BJ (cell line): Measurements from ENCODE around the gene MEIOB. TPM values are rescaled to one million over a fixed set of nuclear protein-coding genes. Genes with fewer than 3 reads are reported as not detected.
A peak's percentile ranks its signal among the peaks of the same experiment; 100 is the strongest.

Experiments used
- CTCF ChIA-PET: fragments of 350-600 bp; formaldehyde crosslinking; extraction: SDS; loops from one replicate; lab custom pipeline; 2021; ENCODE audit warnings: antibody characterized with exemption, inconsistent platforms; lab: Yijun Ruan, JAX
- POLR2A ChIA-PET: fragments of 300-600 bp; sonication (Branson Sonifier 250); formaldehyde crosslinking; extraction: SDS; loops from one replicate; lab custom pipeline; 2021; ENCODE audit warnings: antibody characterized with exemption; lab: Charles Lee
- DNase-seq: peaks from one replicate; pipeline ENCODE4 v3.0.0-alpha.2; 2011; ENCODE audit warnings: low read depth
- H3K27me3 ChIP-seq: 2 replicates; pipeline ENCODE4 v1.6.0; 2011; ENCODE audit warnings: low read length; ENCODE audit not compliant: control insufficient read depth, insufficient read depth
- H3K36me3 ChIP-seq: 2 replicates; pipeline ENCODE4 v1.5.1; 2011; ENCODE audit warnings: low read length; ENCODE audit not compliant: control insufficient read depth, insufficient read depth
- H3K4me3 ChIP-seq: 2 replicates; pipeline ENCODE4 v1.5.1; 2011; ENCODE audit warnings: low read depth, mild to moderate bottlenecking, control low read depth, low read length
- CTCF ChIP-seq: IDR thresholded peaks from 2 replicates; pipeline ENCODE4 v1.5.1; 2011; ENCODE audit warnings: low read depth, mild to moderate bottlenecking, control low read depth, inconsistent platforms, low read length, moderate library complexity; ENCODE audit not compliant: insufficient read depth
- polyA plus RNA-seq: library from polyadenylated mRNA; depleted of rRNA; stranded (reverse); fragments of >200 nt; gene quantifications from 2 replicates; pipeline ENCODE4 v1.2.3, GENCODE V29; 2011

The MEIOB gene
- polyA plus RNA-seq, 1 experiment, result 0.28 TPM

- ChIA-PET CTCF (interaction anchor here (1.3 to 1.9 kb wide), 2 partner anchors 15 to 123 kb away, joined by 3 to 5 read pairs; partner anchors contain the start of gene MAPK8IP3), POLR2A (no interaction called here)
- 0 out of 2 replicates have a peak overlapping the region, but pooled peaks have one; percentile 7 for H3K4me3 ChIP-seq
- no peaks in the 10 kb centered on the region for H3K27me3 ChIP-seq
- DNase-seq, result no peak
- H3K36me3 ChIP-seq, result no peaks in the 10 kb centered on the region
- TF ChIP-seq CTCF, result no peak
Measured at GRCh38 chr16:1828645-1829410, 43.1 kb downstream of the MEIOB start.

- H3K4me3 ChIP-seq, result peak within 1 kb of the TSS; percentile 76
- H3K27me3 ChIP-seq, result no peaks in the 10 kb centered on the region
- peaks cover 3% of the 10 kb centered on the region; the same call in 1 of the 2 replicates for H3K36me3 ChIP-seq
- peak; percentile 76 for DNase-seq
- TF ChIP-seq CTCF, result no peak
- ChIA-PET CTCF (no interaction called here), POLR2A (interaction anchor here (0.6 to 1.1 kb wide), 3 partner anchors 12 to 329 kb away, joined by 3 to 4 read pairs (median 3); partner anchors contain the start of gene RPS2)
Measured at GRCh38 chr16:1826691-1827573, 45.0 kb downstream of the MEIOB start, which contains the start of the genes FAHD1 and HAGH. Gene FAHD1, plus strand, starts transcription at chr16:1827206. Its CDS starts 33 bp downstream, at chr16:1827239. Gene HAGH, minus strand, starts transcription at chr16:1826825. Its CDS starts 38 bp downstream, at chr16:1826787.

- Histone ChIP-seq H3K27me3 (no peaks in the 10 kb centered on the region), H3K36me3 (peaks cover 5% of the 10 kb centered on the region; the same call in 1 of the 2 replicates), H3K4me3 (peak overlapping the region; percentile 76)
- no peak for DNase-seq
- ChIA-PET POLR2A (no interaction called here), CTCF (interaction anchor here (4.0 kb wide), 1 partner anchor 13 kb away, joined by 15 read pairs; no protein-coding TSS in a partner anchor)
- TF ChIP-seq CTCF, result no peak
Measured at GRCh38 chr16:1825864-1826690, 45.9 kb downstream of the MEIOB start.

GRCh38 chr16:1825381-1825863 lies 46.5 kb downstream of the MEIOB start:
- no peaks in the 10 kb centered on the region for H3K27me3 ChIP-seq
- ChIA-PET POLR2A (no interaction called here), CTCF (interaction anchor here (0.6 to 4.0 kb wide), 2 partner anchors 13 to 331 kb away, joined by 3 to 15 read pairs; no protein-coding TSS in a partner anchor)
- peak overlapping the region; percentile 76 for H3K4me3 ChIP-seq
- peaks cover 8% of the 10 kb centered on the region; the same call in 1 of the 2 replicates for H3K36me3 ChIP-seq
- DNase-seq, result no peak
- no peak for TF ChIP-seq CTCF
